HepG2 (cell line): Measurements from ENCODE around the gene SOX12. TPM values are rescaled to one million over a fixed set of nuclear protein-coding genes. Genes with fewer than 3 reads are reported as not detected.

Experiments used
- CHCHD3 ChIP-seq: sonication (generic); formaldehyde crosslinking; IDR thresholded peaks from 2 replicates; pipeline ENCODE4 v1.8.0; 2022; ENCODE audit warnings: mild to moderate bottlenecking, missing genetic modification reagents, moderate library complexity
- CREB1 ChIP-seq, 2 experiments: fragments of 450-650 bp in 1 of 2; IDR thresholded peaks; 2 replicates each; pipeline ENCODE4 v1.6.1; 2016 to 2017; ENCODE audit warnings: control low read depth in 1 of 2, mild to moderate bottlenecking in 1 of 2, missing compliant biosample characterization in 1 of 2, missing genetic modification characterization in 1 of 2
- GMEB2 ChIP-seq: IDR thresholded peaks from 2 replicates; pipeline ENCODE4 v1.6.1; 2016; ENCODE audit warnings: missing biosample characterization, missing genetic modification reagents, low read depth
- HNF4A ChIP-seq: sonication (generic); formaldehyde crosslinking; IDR thresholded peaks from 2 replicates; pipeline ENCODE4 v1.4.0; 2020; ENCODE audit warnings: missing genetic modification reagents
- IRF9 ChIP-seq: sonication (generic); formaldehyde crosslinking; IDR thresholded peaks from 2 replicates; pipeline ENCODE4 v1.8.0; 2022; ENCODE audit warnings: missing genetic modification reagents, mild to moderate bottlenecking, borderline replicate concordance
- KDM5A ChIP-seq: fragments of 200-600 bp; sonication (generic); IDR thresholded peaks from 2 replicates; pipeline ENCODE4 v1.7.0; 2018; ENCODE audit warnings: antibody characterized with exemption, mild to moderate bottlenecking, low read length, borderline replicate concordance
- LBX2 ChIP-seq: sonication (generic); formaldehyde crosslinking; IDR thresholded peaks from 2 replicates; pipeline ENCODE4 v1.5.0; 2020; ENCODE audit warnings: missing genetic modification reagents, mild to moderate bottlenecking, borderline replicate concordance
- RXRA ChIP-seq: sonication (generic); formaldehyde crosslinking; IDR thresholded peaks from 2 replicates; pipeline ENCODE4 v1.5.1; 2020; ENCODE audit warnings: missing genetic modification reagents
- SOX13 ChIP-seq, 3 experiments: fragments of 450-650 bp in 1 of 3; sonication (generic) in 1 of 3; formaldehyde crosslinking in 1 of 3; IDR thresholded peaks in 2 of 3; conservative IDR thresholded peaks in 1 of 3; 2 replicates each; pipeline versions ENCODE4 v1.5.0 to v1.6.1; 2016 to 2020; ENCODE audit warnings: antibody characterized with exemption in 1 of 3, mild to moderate bottlenecking in 1 of 3, missing compliant biosample characterization in 1 of 3, missing genetic modification reagents in 1 of 3, moderate library complexity in 1 of 3
- ZNF124 ChIP-seq: sonication (generic); formaldehyde crosslinking; IDR thresholded peaks from 2 replicates; pipeline ENCODE4 v1.4.0; 2020; ENCODE audit warnings: missing genetic modification reagents
- ZNF331 ChIP-seq: sonication (generic); formaldehyde crosslinking; IDR thresholded peaks from 2 replicates; pipeline ENCODE4 v1.4.0; 2020; ENCODE audit warnings: missing genetic modification reagents
- ZNF34 ChIP-seq: sonication (generic); formaldehyde crosslinking; IDR thresholded peaks from 2 replicates; pipeline ENCODE4 v1.4.0; 2020; ENCODE audit warnings: mild to moderate bottlenecking, missing genetic modification reagents, borderline replicate concordance
- ZNF496 ChIP-seq: sonication (generic); formaldehyde crosslinking; IDR thresholded peaks from 2 replicates; pipeline ENCODE4 v1.8.1; 2023; ENCODE audit warnings: mild to moderate bottlenecking, moderate library complexity, missing genetic modification reagents; ENCODE audit not compliant: insufficient replicate concordance
- polyA plus RNA-seq, 8 experiments: library from polyadenylated mRNA; depleted of rRNA in 3 of 8; stranded (reverse) in 7 of 8; unstranded in 1 of 8; fragments of >200 nt; fragmentation: Illumina TruSeq in 4 of 8; extraction: Trizol in 4 of 8; gene quantifications; 2 replicates each; pipeline versions ENCODE4 v1.2.1 to v1.2.3, GENCODE V29; 2011 to 2016; ENCODE audit warnings: low read depth in 4 of 8, missing spikeins in 1 of 8, mixed read lengths in 1 of 8; ENCODE audit not compliant: insufficient read depth in 1 of 8
- total RNA-seq, 5 experiments: library from RNA; depleted of rRNA; stranded (reverse); fragments of >200 nt; fragmentation: Illumina TruSeq; extraction: Trizol; gene quantifications; 2 replicates each; pipeline ENCODE4 v1.2.3, GENCODE V29; 2016; ENCODE audit warnings: low read depth in 1 of 5
- TF ChIP-seq, protein P1 (sequence below): sonication (generic); formaldehyde crosslinking; IDR thresholded peaks from 2 replicates; pipeline ENCODE4 v1.5.0; 2020; ENCODE audit warnings: mild to moderate bottlenecking, missing genetic modification reagents, borderline replicate concordance
- TF ChIP-seq, protein P2 (sequence below): sonication (generic); formaldehyde crosslinking; IDR thresholded peaks from 2 replicates; pipeline ENCODE4 v1.4.0; 2020; ENCODE audit warnings: missing genetic modification reagents, mild to moderate bottlenecking, borderline replicate concordance

Gene SOX12
- total and polyA plus RNA-seq, 2 of the 13 experiments (the other 11 are each of a cell fraction or from before 2014, with no cell fraction given): 10.0 to 18.7 TPM

DNA sequence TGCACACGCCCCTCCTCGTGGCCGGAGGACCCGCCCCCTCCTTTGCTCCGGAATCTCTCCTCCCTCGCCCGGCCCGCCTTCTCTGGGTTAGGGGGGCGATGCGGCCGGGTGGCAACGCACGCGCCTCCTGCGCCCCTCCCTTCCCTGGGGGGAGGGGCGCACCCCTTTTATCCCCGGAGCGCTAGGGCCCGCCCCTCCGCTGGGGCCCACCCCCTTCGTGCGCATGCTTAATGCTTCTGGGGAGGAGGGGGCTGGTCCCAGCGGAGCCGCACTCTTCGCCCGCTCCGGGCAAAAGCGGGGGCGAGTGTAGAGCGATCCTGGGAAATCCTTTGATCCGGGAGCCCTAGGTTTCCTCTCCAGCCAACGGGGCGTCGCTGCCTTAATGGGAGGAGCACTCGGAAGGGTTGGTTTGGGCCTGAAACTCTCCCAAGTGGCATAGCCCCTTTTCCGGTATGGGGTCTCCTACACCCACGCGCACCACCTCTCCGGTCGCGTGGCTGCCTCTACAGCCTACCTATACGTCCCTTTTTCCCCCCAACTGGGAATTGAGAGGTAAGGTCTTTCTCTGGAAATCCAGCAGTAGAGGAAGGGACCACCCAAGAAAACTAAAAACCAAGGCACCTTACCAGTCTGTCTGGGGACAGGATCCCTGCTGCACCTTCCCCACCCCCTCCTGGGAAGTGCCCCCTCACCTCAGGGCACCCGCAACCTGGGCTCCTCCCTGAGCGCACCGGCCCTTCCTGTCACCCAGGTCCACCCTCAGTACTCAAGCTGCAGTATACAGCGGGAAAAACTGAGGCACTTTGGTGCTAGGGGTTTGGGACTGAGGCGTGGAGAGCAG is 2.1 kb downstream of the SOX12 start (continued):
- TF ChIP-seq, protein P1, sequence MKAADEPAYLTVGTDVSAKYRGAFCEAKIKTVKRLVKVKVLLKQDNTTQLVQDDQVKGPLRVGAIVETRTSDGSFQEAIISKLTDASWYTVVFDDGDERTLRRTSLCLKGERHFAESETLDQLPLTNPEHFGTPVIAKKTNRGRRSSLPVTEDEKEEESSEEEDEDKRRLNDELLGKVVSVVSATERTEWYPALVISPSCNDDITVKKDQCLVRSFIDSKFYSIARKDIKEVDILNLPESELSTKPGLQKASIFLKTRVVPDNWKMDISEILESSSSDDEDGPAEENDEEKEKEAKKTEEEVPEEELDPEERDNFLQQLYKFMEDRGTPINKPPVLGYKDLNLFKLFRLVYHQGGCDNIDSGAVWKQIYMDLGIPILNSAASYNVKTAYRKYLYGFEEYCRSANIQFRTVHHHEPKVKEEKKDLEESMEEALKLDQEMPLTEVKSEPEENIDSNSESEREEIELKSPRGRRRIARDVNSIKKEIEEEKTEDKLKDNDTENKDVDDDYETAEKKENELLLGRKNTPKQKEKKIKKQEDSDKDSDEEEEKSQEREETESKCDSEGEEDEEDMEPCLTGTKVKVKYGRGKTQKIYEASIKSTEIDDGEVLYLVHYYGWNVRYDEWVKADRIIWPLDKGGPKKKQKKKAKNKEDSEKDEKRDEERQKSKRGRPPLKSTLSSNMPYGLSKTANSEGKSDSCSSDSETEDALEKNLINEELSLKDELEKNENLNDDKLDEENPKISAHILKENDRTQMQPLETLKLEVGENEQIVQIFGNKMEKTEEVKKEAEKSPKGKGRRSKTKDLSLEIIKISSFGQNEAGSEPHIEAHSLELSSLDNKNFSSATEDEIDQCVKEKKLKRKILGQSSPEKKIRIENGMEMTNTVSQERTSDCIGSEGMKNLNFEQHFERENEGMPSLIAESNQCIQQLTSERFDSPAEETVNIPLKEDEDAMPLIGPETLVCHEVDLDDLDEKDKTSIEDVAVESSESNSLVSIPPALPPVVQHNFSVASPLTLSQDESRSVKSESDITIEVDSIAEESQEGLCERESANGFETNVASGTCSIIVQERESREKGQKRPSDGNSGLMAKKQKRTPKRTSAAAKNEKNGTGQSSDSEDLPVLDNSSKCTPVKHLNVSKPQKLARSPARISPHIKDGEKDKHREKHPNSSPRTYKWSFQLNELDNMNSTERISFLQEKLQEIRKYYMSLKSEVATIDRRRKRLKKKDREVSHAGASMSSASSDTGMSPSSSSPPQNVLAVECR: peak; percentile 91
- TF ChIP-seq, protein P2, sequence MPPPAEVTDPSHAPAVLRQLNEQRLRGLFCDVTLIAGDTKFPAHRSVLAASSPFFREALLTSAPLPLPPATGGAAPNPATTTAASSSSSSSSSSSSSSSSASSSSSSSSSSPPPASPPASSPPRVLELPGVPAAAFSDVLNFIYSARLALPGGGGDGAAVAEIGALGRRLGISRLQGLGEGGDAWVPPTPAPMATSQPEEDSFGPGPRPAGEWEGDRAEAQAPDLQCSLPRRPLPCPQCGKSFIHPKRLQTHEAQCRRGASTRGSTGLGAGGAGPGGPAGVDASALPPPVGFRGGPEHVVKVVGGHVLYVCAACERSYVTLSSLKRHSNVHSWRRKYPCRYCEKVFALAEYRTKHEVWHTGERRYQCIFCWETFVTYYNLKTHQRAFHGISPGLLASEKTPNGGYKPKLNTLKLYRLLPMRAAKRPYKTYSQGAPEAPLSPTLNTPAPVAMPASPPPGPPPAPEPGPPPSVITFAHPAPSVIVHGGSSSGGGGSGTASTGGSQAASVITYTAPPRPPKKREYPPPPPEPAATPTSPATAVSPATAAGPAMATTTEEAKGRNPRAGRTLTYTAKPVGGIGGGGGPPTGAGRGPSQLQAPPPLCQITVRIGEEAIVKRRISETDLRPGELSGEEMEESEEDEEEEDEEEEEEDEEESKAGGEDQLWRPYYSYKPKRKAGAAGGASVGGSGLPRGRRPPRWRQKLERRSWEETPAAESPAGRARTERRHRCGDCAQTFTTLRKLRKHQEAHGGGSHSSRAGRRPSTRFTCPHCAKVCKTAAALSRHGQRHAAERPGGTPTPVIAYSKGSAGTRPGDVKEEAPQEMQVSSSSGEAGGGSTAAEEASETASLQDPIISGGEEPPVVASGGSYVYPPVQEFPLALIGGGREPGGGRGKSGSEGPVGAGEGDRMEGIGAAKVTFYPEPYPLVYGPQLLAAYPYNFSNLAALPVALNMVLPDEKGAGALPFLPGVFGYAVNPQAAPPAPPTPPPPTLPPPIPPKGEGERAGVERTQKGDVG: peak; percentile 64; the same call in 1 of the 2 replicates
- TF ChIP-seq LBX2 (CRISPR knock-in tag) (no peak), RXRA (CRISPR knock-in tag) (peak; percentile 23; the same call in 1 of the 2 replicates), HNF4A (no peak), IRF9 (CRISPR knock-in tag) (peak; percentile 37; the same call in 1 of the 2 replicates), GMEB2 (CRISPR knock-in tag) (peak; percentile 71; the same call in 1 of the 2 replicates), ZNF496 (no peak), CHCHD3 (CRISPR knock-in tag) (0 out of 2 replicates have a peak, but pooled peaks have one; percentile 69), ZNF124 (CRISPR knock-in tag) (no peak), SOX13 (IDR thresholded peaks at IDR 0.05) (peak; percentile 63), SOX13 (CRISPR knock-in tag; conservative IDR thresholded peaks at IDR 0.05 in 1 of 2, IDR thresholded peaks at IDR 0.05 in 1 of 2) (peak in 1 of 2 experiments; percentile 64; a peak in 2 of 4 replicates), ZNF34 (CRISPR knock-in tag) (no peak), CREB1 (IDR thresholded peaks at IDR 0.05) (peak; percentile 78), CREB1 (CRISPR knock-in tag; IDR thresholded peaks at IDR 0.05) (no peak), ZNF331 (CRISPR knock-in tag) (no peak), KDM5A (peak; percentile 73; the same call in 1 of the 2 replicates)
